NB4 (cell line): ENCODE measurements around the gene PHF12.

ENCODE experiments used
- CTCF ChIP-seq: IDR thresholded peaks from one replicate; pipeline ENCODE4 v1.5.1; 2012; ENCODE audit warnings: low read depth, low read length
- POLR2A ChIP-seq: IDR thresholded peaks from 2 replicates; pipeline ENCODE4 v1.6.1; 2011; ENCODE audit warnings: mild to moderate bottlenecking; ENCODE audit not compliant: insufficient read length; ENCODE audit errors: extremely low read depth

GRCh38 chr17:28955408-28955807 is 4.1 kb upstream of the PHF12 start:
- TF ChIP-seq CTCF (no peak), POLR2A (no peak)
